Raji (cell line): ENCODE data around the gene PCYT2.

Experiments used
- POLR2A ChIP-seq: IDR thresholded peaks from 2 replicates; pipeline ENCODE4 v1.6.1; 2011; ENCODE audit warnings: low read depth, low read length, control low read depth; ENCODE audit not compliant: insufficient read depth

Gene PCYT2

GRCh38 chr17:81913394-81914102 is 2.3 kb upstream of the PCYT2 start:
- TF ChIP-seq POLR2A = no peak

GRCh38 chr17:81912441-81913309 is 1.5 kb upstream of the PCYT2 start:
- TF ChIP-seq POLR2A = no peak

GRCh38 chr17:81911969-81912368 is 770 bp upstream of the PCYT2 start:
- TF ChIP-seq POLR2A = no peak

- TF ChIP-seq POLR2A = no peak
Observed at GRCh38 chr17:81910840-81911276, 341 bp downstream of the PCYT2 start.

- no peak for TF ChIP-seq POLR2A
Observed at GRCh38 chr17:81909966-81910839, 996 bp downstream of the PCYT2 start.

GRCh38 chr17:81909231-81909630 is 2.0 kb downstream of the PCYT2 start:
- TF ChIP-seq POLR2A = no peak

- no peak for TF ChIP-seq POLR2A
Observed at GRCh38 chr17:81908793-81909192, 2.4 kb downstream of the PCYT2 start.

- no peak for TF ChIP-seq POLR2A
Observed at GRCh38 chr17:81907219-81908145, 3.7 kb downstream of the PCYT2 start.

GRCh38 chr17:81906476-81907218 is 4.6 kb downstream of the PCYT2 start:
- no peak for TF ChIP-seq POLR2A

GRCh38 chr17:81905993-81906392 is 5.2 kb downstream of the PCYT2 start:
- no peak for TF ChIP-seq POLR2A

- no peak for TF ChIP-seq POLR2A
Observed at GRCh38 chr17:81905424-81905875, 5.7 kb downstream of the PCYT2 start.

- TF ChIP-seq POLR2A = no peak
Observed at GRCh38 chr17:81904600-81905423, 6.4 kb downstream of the PCYT2 start.
